Naive B cell (primary cell): ENCODE results near the gene ANO10. TPM values are rescaled to one million over a fixed set of nuclear protein-coding genes. Genes with fewer than 3 reads are reported as not detected.

Experiments
- ATAC-seq, 2 donors: fragments of 150-1000 bp; cut with Tn5 transposase; 2 replicates each; pipeline ENCODE4 v1.10.0; 2021; ENCODE audit warnings: low read depth in 2 of 2, mild to moderate bottlenecking in 2 of 2, moderate library complexity in 2 of 2
- DNase-seq: peaks from one replicate; pipeline ENCODE4 v3.0.0; 2022
- H3K27ac Mint-ChIP-seq, 6 donors: one replicate each; pipeline ENCODE4 v1.8.0; 2020 to 2022; ENCODE audit warnings: mild to moderate bottlenecking in 6 of 6, mixed read lengths in 6 of 6, moderate library complexity in 5 of 6, inconsistent platforms in 2 of 6
- H3K27me3 Mint-ChIP-seq, 3 donors: one replicate each; pipeline ENCODE4 v1.8.0; 2021 to 2022; ENCODE audit warnings: mixed read lengths in 3 of 3, mild to moderate bottlenecking in 1 of 3
- H3K36me3 Mint-ChIP-seq, 2 donors: one replicate each; pipeline ENCODE4 v1.8.0; 2020 to 2022; ENCODE audit warnings: mixed read lengths in 2 of 2, inconsistent platforms in 1 of 2, mild to moderate bottlenecking in 1 of 2
- H3K4me1 Mint-ChIP-seq, 3 donors: one replicate each; pipeline ENCODE4 v1.8.0; 2020 to 2022; ENCODE audit warnings: mixed read lengths in 3 of 3, inconsistent platforms in 1 of 3, mild to moderate bottlenecking in 1 of 3, moderate library complexity in 1 of 3
- H3K4me3 Mint-ChIP-seq, 8 donors: one replicate each; pipeline ENCODE4 v1.8.0; 2020 to 2022; ENCODE audit warnings: mild to moderate bottlenecking in 8 of 8, mixed read lengths in 8 of 8, moderate library complexity in 8 of 8, inconsistent platforms in 2 of 8
- H3K9me3 Mint-ChIP-seq, 7 donors: one replicate each; pipeline ENCODE4 v1.8.0; 2020 to 2022; ENCODE audit warnings: mixed read lengths in 7 of 7, mild to moderate bottlenecking in 5 of 7, inconsistent platforms in 2 of 7, moderate library complexity in 1 of 7
- polyA plus RNA-seq, 6 donors: library from polyadenylated mRNA; unstranded; fragments of 300-500 nt; fragmentation: Illumina TruSeq; gene quantifications; one replicate each; pipeline ENCODE4 v1.2.3, GENCODE V29; 2021; ENCODE audit warnings: low read depth in 6 of 6

ANO10 gene
- polyA plus RNA-seq, 6 donors from 2014 or later: 2.9 to 5.1 (median 3.8) TPM

DNA sequence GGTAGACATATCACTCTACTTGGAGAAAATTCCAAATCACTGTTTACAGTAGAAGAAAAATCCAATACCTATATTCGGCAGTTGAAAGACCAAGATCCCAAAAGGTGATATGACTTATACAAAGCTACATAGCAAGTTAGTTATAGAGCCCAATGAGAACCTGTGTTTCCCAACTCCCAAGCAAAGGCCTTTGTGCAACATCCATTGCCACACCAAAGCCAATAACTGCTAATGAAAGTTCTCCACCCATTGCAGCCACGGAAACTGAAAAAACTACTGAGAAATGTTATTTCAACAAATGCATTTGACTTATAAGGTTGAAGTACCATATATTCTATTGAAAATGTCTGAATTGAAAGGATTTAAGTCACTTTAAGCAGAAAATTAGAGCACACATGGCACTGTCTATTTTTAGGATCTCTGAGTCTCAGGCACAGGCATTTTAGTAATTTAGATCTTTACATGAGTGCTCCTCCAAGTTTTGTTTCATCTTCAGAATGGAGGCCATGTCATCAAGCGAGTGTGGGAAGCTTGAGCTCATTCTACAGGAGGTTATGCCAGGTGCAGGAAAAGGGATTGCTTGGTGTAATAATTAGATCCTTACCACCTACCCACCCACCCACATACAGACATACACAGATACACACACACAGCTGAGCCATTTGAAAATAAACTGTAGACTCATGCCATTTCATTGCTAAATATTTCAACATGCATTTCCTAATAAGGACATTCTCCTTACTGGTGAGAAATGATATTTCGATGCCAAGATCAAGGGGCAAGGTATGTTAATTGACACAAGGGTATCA lies 19.7 kb upstream of the ANO10 start:
- H3K9me3 Mint-ChIP-seq: no peaks in the 10 kb centered on the region
- no peaks in the 10 kb centered on the region for H3K36me3 Mint-ChIP-seq
- H3K27me3 Mint-ChIP-seq: peaks cover 19 to 22% (median 21%) of the 10 kb centered on the region in 3 donors
- H3K4me1 Mint-ChIP-seq: no peaks in the 10 kb centered on the region
- no peak for ATAC-seq
- H3K4me3 Mint-ChIP-seq: no peak overlapping the region
- no peak overlapping the region for H3K27ac Mint-ChIP-seq
- no peak for DNase-seq

GRCh38 chr3:43640681-43641080 lies 18.9 kb upstream of the ANO10 start:
- ATAC-seq (no peak), DNase-seq (no peak)
- Mint-ChIP-seq H3K27ac (no peak overlapping the region), H3K36me3 (no peaks in the 10 kb centered on the region), H3K4me3 (no peak overlapping the region), H3K27me3 (peaks cover 18 to 24% (median 20%) of the 10 kb centered on the region in 3 donors), H3K4me1 (no peaks in the 10 kb centered on the region), H3K9me3 (no peaks in the 10 kb centered on the region)

DNA sequence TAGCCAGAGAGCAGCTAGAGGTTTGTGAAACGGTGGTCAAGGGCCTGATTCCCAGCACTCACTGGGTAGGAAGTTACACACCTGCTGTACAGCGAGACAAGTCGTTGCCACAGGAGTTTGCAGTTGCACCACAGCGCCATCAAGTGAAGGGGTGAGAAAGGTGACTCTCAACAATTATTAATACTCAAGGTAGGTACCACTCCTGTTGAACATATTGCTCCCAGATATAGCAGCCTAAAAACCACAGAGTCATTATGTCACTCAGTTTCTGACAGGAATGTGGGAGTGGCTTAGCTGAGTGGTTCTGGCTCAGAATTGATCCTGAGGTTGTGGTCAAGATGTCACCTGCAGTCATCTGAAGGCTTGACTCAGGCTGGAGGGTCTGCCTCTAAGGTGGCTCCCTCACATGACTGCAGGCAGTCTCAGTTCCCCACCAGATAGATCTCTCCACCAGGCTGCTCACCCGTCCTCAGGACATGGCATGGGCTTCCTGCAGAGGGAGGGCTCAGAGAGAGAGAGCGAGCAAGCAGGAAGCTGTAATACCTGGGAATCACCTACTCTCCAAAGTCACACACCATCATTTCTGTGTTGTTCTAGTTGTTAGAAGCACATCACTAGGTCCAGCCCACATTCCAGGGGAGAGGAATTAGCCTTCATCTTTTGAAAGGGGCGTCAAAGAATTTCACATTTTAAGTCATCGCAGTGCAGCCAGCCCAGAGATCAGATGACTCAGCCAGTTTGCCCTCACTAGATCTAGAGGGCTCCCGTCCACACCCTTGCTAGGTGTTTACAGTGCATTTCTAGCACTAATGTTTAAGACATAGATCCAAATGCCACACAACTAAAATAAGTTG lies 17.0 kb upstream of the ANO10 start:
- peaks cover 14 to 24% (median 17%) of the 10 kb centered on the region in 3 donors for H3K27me3 Mint-ChIP-seq
- H3K36me3 Mint-ChIP-seq: no peaks in the 10 kb centered on the region
- no peaks in the 10 kb centered on the region for H3K4me1 Mint-ChIP-seq
- no peaks in the 10 kb centered on the region for H3K9me3 Mint-ChIP-seq
- H3K27ac Mint-ChIP-seq: peak overlapping the region in 1 of 6 donors; percentile 28
- DNase-seq (no peak), ATAC-seq (peak in 1 of 2 donors; percentile 33)
- no peak overlapping the region for H3K4me3 Mint-ChIP-seq

DNA sequence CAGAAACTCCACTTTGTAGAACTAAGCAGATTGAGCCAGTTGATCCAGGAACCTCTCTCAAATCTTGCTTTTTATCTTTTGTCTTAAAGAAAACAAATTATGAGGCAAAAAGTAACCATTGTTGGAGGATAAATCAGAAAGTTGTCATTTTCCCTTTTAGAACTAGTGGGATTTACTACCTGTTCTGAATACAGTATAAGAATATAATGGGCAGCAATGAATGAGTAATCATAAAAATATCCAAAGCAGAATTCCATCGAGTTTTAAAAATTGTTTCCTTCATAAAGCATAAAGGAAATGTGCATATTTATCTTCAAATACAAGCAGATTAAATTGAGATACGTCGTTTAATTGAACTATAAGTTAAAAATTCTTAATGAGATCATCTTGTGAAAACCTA lies 15.9 kb upstream of the ANO10 start:
- Mint-ChIP-seq H3K36me3 (no peaks in the 10 kb centered on the region), H3K4me3 (no peak overlapping the region), H3K9me3 (peaks cover 0 to under 1% (median 0%) of the 10 kb centered on the region in 7 donors), H3K27ac (no peak overlapping the region), H3K4me1 (no peaks in the 10 kb centered on the region), H3K27me3 (peaks cover 11 to 24% (median 17%) of the 10 kb centered on the region in 3 donors)
- no peak for DNase-seq
- ATAC-seq: no peak

DNA sequence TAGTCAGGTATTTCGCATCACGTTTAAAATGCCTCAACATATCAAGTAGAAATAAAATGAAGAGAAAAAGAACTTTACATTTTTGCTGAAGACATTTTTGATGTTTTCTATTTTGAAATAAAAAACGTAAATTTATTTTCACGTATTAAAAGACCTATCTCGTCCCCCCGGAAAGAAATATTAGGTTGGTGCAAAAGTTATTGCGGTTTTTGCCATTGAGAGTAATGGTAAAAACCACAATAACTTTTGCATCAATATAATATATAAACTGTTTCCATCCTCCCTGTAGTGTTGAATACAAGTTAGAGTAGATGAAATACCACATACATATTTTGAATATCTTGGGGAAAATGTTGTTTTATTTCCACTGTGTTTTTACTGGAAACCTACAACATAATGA lies 11.2 kb upstream of the ANO10 start:
- Mint-ChIP-seq H3K27ac (no peak overlapping the region), H3K4me1 (no peaks in the 10 kb centered on the region), H3K9me3 (peaks cover 0 to 14% (median 9%) of the 10 kb centered on the region in 7 donors), H3K36me3 (peaks cover 0 to 6% of the 10 kb centered on the region in 2 donors), H3K27me3 (peaks cover 25 to 34% (median 33%) of the 10 kb centered on the region in 3 donors), H3K4me3 (no peak overlapping the region)
- no peak for DNase-seq
- ATAC-seq: no peak

DNA sequence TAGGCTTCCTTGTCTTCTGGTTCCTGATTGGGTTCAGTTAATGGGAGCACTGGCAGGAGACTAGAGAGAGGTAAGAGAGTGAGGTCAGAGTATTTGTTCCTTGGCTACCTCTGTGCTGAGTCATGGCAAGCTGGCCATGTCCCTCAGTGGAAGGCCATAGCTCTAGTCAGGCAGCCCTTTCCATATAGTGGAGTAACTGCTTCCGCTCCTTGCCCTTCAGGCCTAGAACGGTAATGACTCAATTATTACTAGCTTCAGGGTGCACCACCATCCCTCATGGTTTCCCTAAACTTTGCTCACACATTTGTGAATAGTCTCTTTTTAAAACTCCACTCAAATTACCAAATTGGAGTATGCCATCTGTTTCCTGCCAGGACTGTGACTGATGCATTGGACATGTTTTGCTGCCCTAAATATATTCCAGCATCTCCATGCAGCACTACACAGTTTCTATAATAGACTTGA lies 10.5 kb upstream of the ANO10 start:
- H3K4me3 Mint-ChIP-seq: no peak overlapping the region
- peaks cover 0 to 6% of the 10 kb centered on the region in 2 donors for H3K36me3 Mint-ChIP-seq
- H3K27ac Mint-ChIP-seq: no peak overlapping the region
- ATAC-seq: no peak
- no peaks in the 10 kb centered on the region for H3K4me1 Mint-ChIP-seq
- no peak for DNase-seq
- peaks cover 0 to 14% (median 9%) of the 10 kb centered on the region in 7 donors for H3K9me3 Mint-ChIP-seq
- H3K27me3 Mint-ChIP-seq: peaks cover 25 to 34% (median 33%) of the 10 kb centered on the region in 3 donors

DNA sequence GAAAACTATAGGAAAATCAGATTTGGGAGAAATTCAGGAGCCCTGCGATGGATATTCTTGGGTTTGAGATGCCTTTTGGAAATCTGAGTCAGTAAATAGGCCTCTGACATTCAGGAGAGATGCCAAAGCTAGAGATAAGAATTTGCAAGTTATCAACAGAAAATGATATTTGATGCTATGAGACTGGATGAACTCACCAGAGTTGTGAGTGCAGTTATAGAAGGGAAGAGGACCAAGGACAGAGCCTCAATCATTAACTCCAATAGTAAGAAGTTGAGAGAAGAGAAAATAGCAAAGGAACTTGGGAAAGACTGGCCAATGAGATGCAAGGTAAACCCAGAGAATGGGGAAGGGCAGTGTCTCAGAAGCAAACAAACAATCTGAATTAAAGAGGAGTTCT lies 7.9 kb upstream of the ANO10 start:
- no peak overlapping the region for H3K27ac Mint-ChIP-seq
- peaks cover 23 to 36% (median 29%) of the 10 kb centered on the region in 3 donors for H3K27me3 Mint-ChIP-seq
- H3K36me3 Mint-ChIP-seq: peaks cover 0 to 6% of the 10 kb centered on the region in 2 donors
- ATAC-seq (no peak), DNase-seq (no peak)
- no peaks in the 10 kb centered on the region for H3K4me1 Mint-ChIP-seq
- no peak overlapping the region for H3K4me3 Mint-ChIP-seq
- H3K9me3 Mint-ChIP-seq: peaks cover 0 to 14% (median 9%) of the 10 kb centered on the region in 7 donors

GRCh38 chr3:43629257-43629656 lies 7.4 kb upstream of the ANO10 start:
- Mint-ChIP-seq H3K4me1 (no peaks in the 10 kb centered on the region), H3K9me3 (peaks cover 0 to 14% (median 9%) of the 10 kb centered on the region in 7 donors), H3K27me3 (peaks cover 20 to 36% (median 24%) of the 10 kb centered on the region in 3 donors), H3K4me3 (no peak overlapping the region), H3K36me3 (peaks cover 0 to 6% of the 10 kb centered on the region in 2 donors), H3K27ac (no peak overlapping the region)
- ATAC-seq (no peak), DNase-seq (no peak)

DNA sequence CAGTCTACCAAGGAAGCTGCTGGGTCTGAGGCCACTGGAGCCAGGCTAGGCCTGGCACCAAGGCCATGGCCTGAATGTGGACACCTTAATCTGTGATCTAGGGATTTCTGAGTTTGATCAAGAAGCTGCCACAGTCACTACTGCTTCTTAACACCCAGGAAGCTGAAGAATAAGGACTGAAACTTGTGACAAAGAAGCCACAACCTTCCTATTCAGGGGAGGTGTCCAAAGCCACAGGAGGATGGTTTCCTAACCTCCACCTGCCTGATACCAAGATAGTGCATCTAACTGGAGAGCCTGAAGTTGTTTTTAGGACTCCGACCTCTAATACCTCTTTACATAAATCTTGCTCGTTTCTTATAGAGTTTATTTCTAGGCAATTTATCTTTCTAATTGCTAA lies 5.5 kb upstream of the ANO10 start:
- DNase-seq: no peak
- no peak overlapping the region for H3K4me3 Mint-ChIP-seq
- peaks cover 0 to 6% of the 10 kb centered on the region in 2 donors for H3K36me3 Mint-ChIP-seq
- H3K9me3 Mint-ChIP-seq: peaks cover 0 to 14% (median 9%) of the 10 kb centered on the region in 7 donors
- no peak overlapping the region for H3K27ac Mint-ChIP-seq
- peaks cover 20 to 36% (median 22%) of the 10 kb centered on the region in 3 donors for H3K27me3 Mint-ChIP-seq
- ATAC-seq: no peak
- H3K4me1 Mint-ChIP-seq: peaks cover 5 to 7% (median 7%) of the 10 kb centered on the region in 3 donors

DNA sequence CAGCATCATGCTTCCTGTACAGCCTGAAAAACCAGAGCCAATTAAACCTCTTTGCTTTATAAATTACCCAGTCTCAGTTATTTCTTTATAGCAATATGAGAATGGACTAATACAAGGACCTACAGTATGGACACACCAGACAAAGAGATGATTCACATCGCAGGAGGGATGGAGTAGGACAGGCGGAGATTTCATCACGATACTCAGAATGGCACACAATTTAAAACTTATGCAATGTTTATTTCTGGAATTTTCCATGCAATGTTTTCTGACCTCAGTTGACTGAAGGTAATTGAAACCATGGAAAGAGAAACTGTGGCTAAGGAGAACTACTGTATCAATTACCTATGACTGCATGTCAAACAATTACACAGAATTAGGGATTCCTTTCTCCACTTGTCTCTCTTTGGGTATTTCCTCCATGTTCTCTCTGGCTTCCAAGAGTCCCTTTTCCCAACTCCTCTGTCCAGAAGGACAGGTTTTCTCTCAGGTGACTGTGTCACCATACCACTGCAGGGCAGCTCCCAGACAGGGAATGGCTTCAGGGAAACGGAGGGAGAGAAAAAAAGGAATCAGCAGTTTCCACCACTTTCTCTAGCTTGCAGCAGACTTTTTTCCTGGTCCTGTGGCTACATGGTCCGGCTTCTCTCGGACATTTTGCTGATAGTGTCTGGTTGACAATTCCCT lies 3.0 kb upstream of the ANO10 start:
- H3K4me1 Mint-ChIP-seq: peaks cover 11 to 19% (median 19%) of the 10 kb centered on the region in 3 donors
- peaks cover 0 to 14% (median 9%) of the 10 kb centered on the region in 7 donors for H3K9me3 Mint-ChIP-seq
- peaks cover 0 to 6% of the 10 kb centered on the region in 2 donors for H3K36me3 Mint-ChIP-seq
- peaks cover 8 to 24% (median 13%) of the 10 kb centered on the region in 3 donors for H3K27me3 Mint-ChIP-seq
- ATAC-seq (no peak), DNase-seq (no peak)
- peak overlapping the region in 1 of 8 donors; percentile 96 for H3K4me3 Mint-ChIP-seq
- peak overlapping the region in 1 of 6 donors; percentile 34 for H3K27ac Mint-ChIP-seq

DNA sequence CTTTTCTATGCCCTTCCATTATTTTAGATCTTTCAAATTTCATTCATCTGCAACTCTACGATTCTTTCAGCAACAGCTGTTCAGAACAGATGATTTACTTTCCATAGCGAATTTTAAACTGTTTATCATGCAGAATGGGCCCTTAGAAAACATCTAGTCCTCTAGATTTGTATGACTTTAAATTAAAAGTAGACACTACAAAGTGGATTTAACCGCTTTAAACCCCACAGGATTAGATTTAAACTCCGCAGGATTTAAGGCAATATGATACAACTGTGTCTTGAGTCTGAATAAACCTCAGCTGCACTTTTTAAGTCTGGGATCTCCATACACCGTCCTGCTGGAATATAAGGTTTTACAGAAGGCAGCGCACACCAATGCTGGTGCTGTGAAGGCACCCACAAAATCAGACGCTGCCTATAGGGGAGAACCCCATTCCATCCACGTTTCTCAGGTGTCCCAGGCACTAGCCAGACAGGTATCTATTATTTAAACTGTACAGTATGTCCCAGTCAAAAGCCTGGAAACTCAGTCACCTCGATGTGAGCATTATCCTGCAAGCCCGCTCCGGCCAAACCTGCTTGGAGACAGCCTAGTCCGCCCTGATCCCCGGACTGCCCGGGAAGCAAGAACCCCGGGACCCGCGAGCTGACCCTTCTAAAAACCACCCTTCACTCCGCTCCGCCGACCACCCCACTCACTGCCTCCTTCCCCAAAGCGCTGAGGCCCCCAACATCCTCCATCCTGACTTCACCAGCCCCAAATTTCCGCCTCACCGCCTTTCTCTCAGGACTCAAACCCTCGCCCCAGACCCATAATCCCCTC lies 768 bp downstream of the ANO10 start:
- Mint-ChIP-seq H3K4me1 (peaks cover 11 to 19% (median 19%) of the 10 kb centered on the region in 3 donors), H3K36me3 (no peaks in the 10 kb centered on the region), H3K27ac (peak overlapping the region in 3 of 6 donors; percentile 69 to 84 (median 74)), H3K4me3 (peak overlapping the region; percentile 75 to 96 (median 93)), H3K9me3 (peaks cover 0 to 2% (median 0%) of the 10 kb centered on the region in 7 donors), H3K27me3 (peaks cover 0 to 8% (median 0%) of the 10 kb centered on the region in 3 donors)
- ATAC-seq: no peak
- no peak for DNase-seq

DNA sequence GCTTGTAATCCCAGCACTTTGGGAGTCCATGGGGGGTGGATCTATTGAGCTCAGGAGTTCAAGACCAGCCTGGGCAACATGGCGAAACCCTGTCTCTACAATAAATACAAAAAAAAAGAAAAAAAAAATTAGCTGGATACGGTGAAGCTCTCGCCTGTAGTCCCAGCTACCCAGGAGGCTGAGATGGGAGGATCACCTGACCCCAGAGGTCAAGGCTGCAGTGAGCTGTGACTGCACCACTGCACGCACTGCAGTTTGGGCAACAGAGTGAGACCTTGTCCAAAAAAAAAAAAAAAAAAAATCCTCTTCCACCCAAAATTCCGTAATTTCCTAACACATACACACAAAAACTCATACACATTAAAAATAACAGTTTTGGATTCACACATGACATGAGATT lies 2.2 kb downstream of the ANO10 start:
- Mint-ChIP-seq H3K9me3 (peaks cover 0 to 2% (median 0%) of the 10 kb centered on the region in 7 donors), H3K27ac (no peak overlapping the region), H3K4me3 (peak overlapping the region in 2 of 8 donors; percentile 59 to 64), H3K36me3 (no peaks in the 10 kb centered on the region), H3K27me3 (peaks cover 0 to 3% (median 0%) of the 10 kb centered on the region in 3 donors), H3K4me1 (peaks cover 11 to 19% (median 19%) of the 10 kb centered on the region in 3 donors)
- ATAC-seq: no peak
- no peak for DNase-seq
